Amniotic epithelial cell (primary cell): ENCODE data around the gene SLC6A6.

ENCODE experiments used
- DNase-seq: peaks from one replicate; pipeline ENCODE4 v3.0.0-alpha.2; 2010; ENCODE audit warnings: low read depth

SLC6A6 gene

DNA sequence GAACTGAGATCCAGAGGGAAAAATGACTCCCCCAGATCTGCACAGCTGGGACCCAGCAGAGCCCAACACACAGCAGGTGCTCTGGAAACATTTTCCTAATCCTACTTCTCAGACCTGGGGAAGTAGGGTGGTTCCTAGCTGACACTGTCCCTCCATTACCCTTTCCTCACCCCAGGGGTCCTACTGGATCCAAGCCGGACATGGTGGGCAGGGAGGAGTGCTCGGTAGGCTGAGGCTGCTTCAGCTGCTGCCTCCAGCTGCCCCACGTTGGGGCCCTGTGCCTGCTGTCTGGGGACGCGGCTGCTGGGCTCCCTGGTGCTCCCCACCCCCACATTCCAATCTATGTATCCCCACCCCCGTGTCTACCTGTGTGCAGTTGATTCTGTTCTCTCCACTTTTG lies 29.8 kb upstream of the SLC6A6 start:
- DNase-seq = no peak

GRCh38 chr3:14373753-14374376 lies 28.5 kb upstream of the SLC6A6 start:
- no peak for DNase-seq

- DNase-seq = no peak
Measured at GRCh38 chr3:14374444-14374883, 27.9 kb upstream of the SLC6A6 start.

- DNase-seq = no peak
Measured at GRCh38 chr3:14375192-14375591, 27.2 kb upstream of the SLC6A6 start.

- DNase-seq = peak; percentile 77
Measured at GRCh38 chr3:14376348-14377043, 25.9 kb upstream of the SLC6A6 start.

GRCh38 chr3:14377044-14377837 lies 25.2 kb upstream of the SLC6A6 start:
- no peak for DNase-seq

GRCh38 chr3:14377838-14378169 lies 24.6 kb upstream of the SLC6A6 start:
- no peak for DNase-seq

GRCh38 chr3:14378415-14378814 lies 24.0 kb upstream of the SLC6A6 start:
- DNase-seq = peak; percentile 33

- no peak for DNase-seq
Measured at GRCh38 chr3:14379843-14380242, 22.6 kb upstream of the SLC6A6 start.

- DNase-seq = no peak
Measured at GRCh38 chr3:14386254-14386653, 16.2 kb upstream of the SLC6A6 start.

GRCh38 chr3:14388201-14388600 lies 14.2 kb upstream of the SLC6A6 start:
- DNase-seq = no peak

GRCh38 chr3:14389166-14389606 lies 13.2 kb upstream of the SLC6A6 start:
- no peak for DNase-seq

DNA sequence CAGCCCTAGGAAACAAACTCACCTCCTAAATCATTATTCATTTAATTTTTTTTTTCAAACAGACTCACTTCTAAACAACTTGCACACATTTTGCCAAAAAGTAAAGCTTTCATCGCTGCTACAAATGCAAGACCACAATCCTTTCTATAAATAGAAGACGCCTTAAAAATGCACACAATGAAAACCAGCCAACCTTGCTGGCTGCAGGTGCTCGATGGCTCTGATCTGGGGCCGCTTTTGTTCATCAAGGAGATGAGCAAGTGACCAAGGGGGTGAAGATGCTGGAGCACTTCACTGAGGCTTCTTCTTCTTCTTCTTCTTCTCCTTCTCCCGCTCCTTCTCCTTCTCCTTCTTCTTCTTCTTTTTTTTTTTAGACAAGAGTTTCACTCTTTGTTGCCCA lies 12.7 kb upstream of the SLC6A6 start:
- DNase-seq = no peak

GRCh38 chr3:14391033-14391432 lies 11.4 kb upstream of the SLC6A6 start:
- peak; percentile 72 for DNase-seq

GRCh38 chr3:14392231-14392630 lies 10.2 kb upstream of the SLC6A6 start:
- DNase-seq = no peak

DNA sequence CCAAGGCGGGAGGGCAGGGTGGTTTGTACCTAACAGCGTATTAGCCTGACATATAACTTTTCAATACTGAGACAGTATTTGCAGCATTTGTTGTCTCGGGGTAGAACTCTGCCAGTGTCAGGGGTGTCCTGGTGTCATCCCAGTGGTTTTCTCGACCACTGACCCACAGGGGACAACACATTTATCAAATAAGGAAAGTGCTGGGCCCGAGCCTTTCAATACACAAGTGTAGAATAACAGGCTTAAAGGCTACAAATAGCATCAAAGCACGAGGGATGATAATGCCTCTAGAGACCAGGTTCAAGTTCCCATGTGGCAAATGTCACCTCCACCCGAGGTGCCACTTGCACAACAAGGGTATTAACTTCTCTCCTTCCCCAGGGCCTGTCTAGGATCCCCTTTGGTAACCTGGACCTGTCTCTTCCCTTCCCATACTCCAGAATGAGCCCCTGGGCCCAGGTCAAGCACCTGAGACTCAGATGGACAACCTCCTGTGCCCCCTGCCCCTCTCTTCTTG lies 9.5 kb upstream of the SLC6A6 start:
- DNase-seq = no peak

GRCh38 chr3:14393440-14394106 lies 8.8 kb upstream of the SLC6A6 start:
- no peak for DNase-seq

- DNase-seq = no peak
Measured at GRCh38 chr3:14396031-14396692, 6.2 kb upstream of the SLC6A6 start.

DNA sequence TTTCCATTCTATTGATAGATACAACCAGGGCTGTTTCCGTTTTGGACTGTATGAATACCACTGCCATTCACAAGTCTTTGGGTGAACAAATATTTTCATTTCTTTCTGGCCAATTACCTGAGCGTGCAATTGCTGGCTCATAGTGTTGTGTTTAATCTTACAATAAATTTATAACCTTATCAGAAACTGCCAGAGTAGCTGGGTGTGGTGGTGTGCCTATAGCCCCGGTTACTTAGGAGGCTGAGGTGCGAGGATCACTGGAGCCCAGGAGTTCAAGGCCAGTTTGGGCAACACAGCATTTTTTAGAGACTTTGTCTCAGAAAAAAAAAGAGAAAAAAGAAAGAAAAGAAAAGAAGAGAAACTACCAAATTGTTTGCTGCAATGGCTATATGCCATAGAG lies 5.4 kb upstream of the SLC6A6 start:
- DNase-seq = no peak

GRCh38 chr3:14397531-14397930 lies 4.9 kb upstream of the SLC6A6 start:
- DNase-seq = no peak

DNA sequence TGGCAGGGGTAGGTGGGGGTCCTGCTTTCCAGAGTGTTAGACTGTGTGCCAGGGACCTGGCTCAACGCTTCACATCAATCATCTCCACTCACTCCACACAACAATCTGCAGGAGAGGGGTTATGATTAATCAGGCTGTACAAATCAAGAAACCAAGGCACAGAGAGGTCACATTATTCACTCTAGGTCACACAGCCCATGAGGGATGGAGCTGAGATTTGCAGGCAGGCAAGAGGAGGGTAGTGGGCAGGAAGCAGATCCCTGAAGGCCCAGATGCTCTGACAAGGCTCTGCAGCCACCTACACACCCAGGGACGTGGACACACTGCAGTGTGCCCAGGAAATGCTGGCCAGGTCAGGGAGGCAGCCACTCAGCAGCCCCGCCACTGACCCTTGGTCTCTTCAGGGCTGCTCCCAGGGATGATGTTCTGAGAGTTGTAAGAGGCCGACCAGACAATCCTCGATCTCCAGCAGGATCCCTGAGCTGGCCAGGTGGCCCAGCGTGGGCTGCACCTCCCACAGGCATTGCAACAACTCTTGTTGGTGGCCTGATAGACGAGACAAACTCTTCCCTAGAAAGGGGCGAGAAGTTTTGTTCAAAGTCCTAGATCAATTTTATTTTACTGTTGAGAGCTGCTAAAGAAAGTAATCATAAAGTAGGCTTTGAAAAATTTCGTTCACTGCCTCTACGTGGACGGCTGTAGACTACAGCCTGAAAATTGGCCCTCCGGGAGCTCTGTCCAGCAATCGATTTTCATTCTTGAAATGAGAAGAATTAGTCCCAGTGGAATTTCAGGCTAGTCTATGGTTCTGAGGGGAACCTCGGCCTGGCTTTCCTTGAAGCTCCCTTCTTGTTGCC lies 4.2 kb upstream of the SLC6A6 start:
- no peak for DNase-seq
